ENCODE data around the gene COX6A2.

COX6A2 gene

GRCh38 chr16:31467858-31468257, 39.7 kb upstream of the COX6A2 start:
- Histone ChIP-seq H3K27me3 (replicated peaks in 2 of 5; ENCODE audit: control insufficient read depth in 4 of 5, insufficient read depth in 5 of 5, low read length in 4 of 5) (no peaks in the 10 kb centered on the region), H3K4me3 (ENCODE audit: control insufficient read depth in 1 of 7, extremely low read depth in 1 of 7, insufficient read depth in 4 of 7, low read depth in 2 of 7, low read length in 6 of 7) (peak overlapping the region in 1 of 7 experiments; percentile 58), H3K4me1 (ENCODE audit: control extremely low read depth in 1 of 4, control insufficient read depth in 4 of 4, insufficient read depth in 4 of 4, low read length in 3 of 4) (peaks cover 13 to 61% (median 35%) of the 10 kb centered on the region in 4 experiments), H3K9me3 (ENCODE audit: control extremely low read depth in 1 of 5, control insufficient read depth in 4 of 5, insufficient read depth in 2 of 5, low read depth in 1 of 5, low read length in 4 of 5) (no peaks in the 10 kb centered on the region), H3K27ac (ENCODE audit: insufficient read depth in 1 of 2, low read depth in 1 of 2, low read length in 2 of 2, poor library complexity in 1 of 2, severe bottlenecking in 2 of 2) (peak overlapping the region; percentile 88 to 92), H3K36me3 (ENCODE audit: control insufficient read depth in 4 of 4, insufficient read depth in 4 of 4, low read length in 3 of 4) (peaks cover 2 to 41% (median 23%) of the 10 kb centered on the region in 4 experiments)
- no peak for DNase-seq
- ChIA-PET CTCF (interaction anchor here (0.7 to 1.8 kb wide), 2 partner anchors 10 to 25 kb away, joined by 3 to 10 read pairs; partner anchors contain the start of gene ZNF843), POLR2A (no interaction called here)
- 70% methylated on average over 2 of the region's 5 CpGs for WGBS (ENCODE audit: insufficient coverage)

GRCh38 chr16:31467151-31467773, 39.1 kb upstream of the COX6A2 start:
- WGBS (ENCODE audit: insufficient coverage) = 17% methylated on average over 2 of the region's 5 CpGs
- POLR2A ChIA-PET = interaction anchor here (0.8 kb wide), 1 partner anchor 9 kb away, joined by 3 read pairs; no protein-coding TSS in a partner anchor
- Histone ChIP-seq H3K27ac (ENCODE audit: insufficient read depth in 1 of 2, low read depth in 1 of 2, low read length in 2 of 2, poor library complexity in 1 of 2, severe bottlenecking in 2 of 2) (peak overlapping the region; percentile 88 to 92), H3K4me1 (ENCODE audit: control extremely low read depth in 1 of 4, control insufficient read depth in 4 of 4, insufficient read depth in 4 of 4, low read length in 3 of 4) (peaks cover 13 to 57% (median 31%) of the 10 kb centered on the region in 4 experiments), H3K9me3 (ENCODE audit: control extremely low read depth in 1 of 5, control insufficient read depth in 4 of 5, insufficient read depth in 2 of 5, low read depth in 1 of 5, low read length in 4 of 5) (no peaks in the 10 kb centered on the region), H3K36me3 (ENCODE audit: control insufficient read depth in 4 of 4, insufficient read depth in 4 of 4, low read length in 3 of 4) (peaks cover 2 to 47% (median 28%) of the 10 kb centered on the region in 4 experiments), H3K27me3 (replicated peaks in 2 of 5; ENCODE audit: control insufficient read depth in 4 of 5, insufficient read depth in 5 of 5, low read length in 4 of 5) (no peaks in the 10 kb centered on the region), H3K4me3 (ENCODE audit: control insufficient read depth in 1 of 7, extremely low read depth in 1 of 7, insufficient read depth in 4 of 7, low read depth in 2 of 7, low read length in 6 of 7) (peak overlapping the region in 4 of 7 experiments; percentile 34 to 58 (median 49))
- DNase-seq = peak in 2 of 3 donors; percentile 88 to 95
- CTCF ChIA-PET = no interaction called here

- CTCF ChIA-PET = interaction anchor here (1.7 kb wide), 1 partner anchor 10 kb away, joined by 5 read pairs; no protein-coding TSS in a partner anchor
- H3K27ac ChIP-seq (ENCODE audit: insufficient read depth in 1 of 2, low read depth in 1 of 2, low read length in 2 of 2, poor library complexity in 1 of 2, severe bottlenecking in 2 of 2) = peak overlapping the region; percentile 88 to 92
- 72% methylated on average over 15 of the region's 18 CpGs for WGBS (ENCODE audit: insufficient coverage)
- no peak for DNase-seq
- no peaks in the 10 kb centered on the region for H3K27me3 ChIP-seq (replicated peaks in 2 of 5; ENCODE audit: control insufficient read depth in 4 of 5, insufficient read depth in 5 of 5, low read length in 4 of 5)
- H3K9me3 ChIP-seq (ENCODE audit: control extremely low read depth in 1 of 5, control insufficient read depth in 4 of 5, insufficient read depth in 2 of 5, low read depth in 1 of 5, low read length in 4 of 5) = no peaks in the 10 kb centered on the region
- peaks cover 11 to 51% (median 24%) of the 10 kb centered on the region in 4 experiments for H3K4me1 ChIP-seq (ENCODE audit: control extremely low read depth in 1 of 4, control insufficient read depth in 4 of 4, insufficient read depth in 4 of 4, low read length in 3 of 4)
- peak overlapping the region in 2 of 7 experiments; percentile 28 to 51 for H3K4me3 ChIP-seq (ENCODE audit: control insufficient read depth in 1 of 7, extremely low read depth in 1 of 7, insufficient read depth in 4 of 7, low read depth in 2 of 7, low read length in 6 of 7)
- peaks cover 5 to 55% (median 32%) of the 10 kb centered on the region in 4 experiments for H3K36me3 ChIP-seq (ENCODE audit: control insufficient read depth in 4 of 4, insufficient read depth in 4 of 4, low read length in 3 of 4)
- POLR2A ChIA-PET = interaction anchor here (0.8 kb wide), 1 partner anchor 8 kb away, joined by 3 read pairs; no protein-coding TSS in a partner anchor
These were observed 38.3 kb upstream of the COX6A2 start for GRCh38 chr16:31466381-31466841.

GRCh38 chr16:31465788-31466370, 37.7 kb upstream of the COX6A2 start:
- peaks cover 9 to 50% (median 22%) of the 10 kb centered on the region in 4 experiments for H3K4me1 ChIP-seq (ENCODE audit: control extremely low read depth in 1 of 4, control insufficient read depth in 4 of 4, insufficient read depth in 4 of 4, low read length in 3 of 4)
- no peaks in the 10 kb centered on the region for H3K27me3 ChIP-seq (replicated peaks in 2 of 5; ENCODE audit: control insufficient read depth in 4 of 5, insufficient read depth in 5 of 5, low read length in 4 of 5)
- H3K9me3 ChIP-seq (ENCODE audit: control extremely low read depth in 1 of 5, control insufficient read depth in 4 of 5, insufficient read depth in 2 of 5, low read depth in 1 of 5, low read length in 4 of 5) = no peaks in the 10 kb centered on the region
- H3K27ac ChIP-seq (ENCODE audit: insufficient read depth in 1 of 2, low read depth in 1 of 2, low read length in 2 of 2, poor library complexity in 1 of 2, severe bottlenecking in 2 of 2) = peak overlapping the region; percentile 88 to 92
- peaks cover 5 to 55% (median 34%) of the 10 kb centered on the region in 4 experiments for H3K36me3 ChIP-seq (ENCODE audit: control insufficient read depth in 4 of 4, insufficient read depth in 4 of 4, low read length in 3 of 4)
- ChIA-PET POLR2A (no interaction called here), CTCF (interaction anchor here (1.7 kb wide), 1 partner anchor 10 kb away, joined by 5 read pairs; no protein-coding TSS in a partner anchor)
- no peak for DNase-seq
- H3K4me3 ChIP-seq (ENCODE audit: control insufficient read depth in 1 of 7, extremely low read depth in 1 of 7, insufficient read depth in 4 of 7, low read depth in 2 of 7, low read length in 6 of 7) = peak overlapping the region in 2 of 7 experiments; percentile 28 to 51
- WGBS (ENCODE audit: insufficient coverage) = 46% methylated on average over 18 of the region's 20 CpGs

GRCh38 chr16:31464781-31465260, 36.7 kb upstream of the COX6A2 start:
- POLR2A ChIA-PET = no interaction called here
- Histone ChIP-seq H3K27me3 (replicated peaks in 2 of 5; ENCODE audit: control insufficient read depth in 4 of 5, insufficient read depth in 5 of 5, low read length in 4 of 5) (no peaks in the 10 kb centered on the region), H3K9me3 (ENCODE audit: control extremely low read depth in 1 of 5, control insufficient read depth in 4 of 5, insufficient read depth in 2 of 5, low read depth in 1 of 5, low read length in 4 of 5) (no peaks in the 10 kb centered on the region), H3K4me3 (ENCODE audit: control insufficient read depth in 1 of 7, extremely low read depth in 1 of 7, insufficient read depth in 4 of 7, low read depth in 2 of 7, low read length in 6 of 7) (no peak overlapping the region), H3K36me3 (ENCODE audit: control insufficient read depth in 4 of 4, insufficient read depth in 4 of 4, low read length in 3 of 4) (peaks cover 5 to 55% (median 34%) of the 10 kb centered on the region in 4 experiments), H3K4me1 (ENCODE audit: control extremely low read depth in 1 of 4, control insufficient read depth in 4 of 4, insufficient read depth in 4 of 4, low read length in 3 of 4) (peaks cover 9 to 57% (median 31%) of the 10 kb centered on the region in 4 experiments), H3K27ac (ENCODE audit: insufficient read depth in 1 of 2, low read depth in 1 of 2, low read length in 2 of 2, poor library complexity in 1 of 2, severe bottlenecking in 2 of 2) (no peak overlapping the region)
- CTCF ChIA-PET = interaction anchor here (1.7 kb wide), 1 partner anchor 8 kb away, joined by 5 read pairs; no protein-coding TSS in a partner anchor
- no peak for DNase-seq
- 95% methylated on average over 16 of the region's 17 CpGs for WGBS (ENCODE audit: insufficient coverage)

- WGBS (ENCODE audit: insufficient coverage) = 98% methylated on average over 21 of the region's 36 CpGs
- Histone ChIP-seq H3K27ac (ENCODE audit: insufficient read depth in 1 of 2, low read depth in 1 of 2, low read length in 2 of 2, poor library complexity in 1 of 2, severe bottlenecking in 2 of 2) (no peak overlapping the region), H3K9me3 (ENCODE audit: control extremely low read depth in 1 of 5, control insufficient read depth in 4 of 5, insufficient read depth in 2 of 5, low read depth in 1 of 5, low read length in 4 of 5) (no peaks in the 10 kb centered on the region), H3K4me3 (ENCODE audit: control insufficient read depth in 1 of 7, extremely low read depth in 1 of 7, insufficient read depth in 4 of 7, low read depth in 2 of 7, low read length in 6 of 7) (no peak overlapping the region), H3K27me3 (replicated peaks in 2 of 5; ENCODE audit: control insufficient read depth in 4 of 5, insufficient read depth in 5 of 5, low read length in 4 of 5) (no peaks in the 10 kb centered on the region), H3K36me3 (ENCODE audit: control insufficient read depth in 4 of 4, insufficient read depth in 4 of 4, low read length in 3 of 4) (peaks cover 5 to 55% (median 34%) of the 10 kb centered on the region in 4 experiments), H3K4me1 (ENCODE audit: control extremely low read depth in 1 of 4, control insufficient read depth in 4 of 4, insufficient read depth in 4 of 4, low read length in 3 of 4) (peaks cover 9 to 58% (median 31%) of the 10 kb centered on the region in 4 experiments)
- DNase-seq = no peak
- POLR2A ChIA-PET = no interaction called here
- CTCF ChIA-PET = interaction anchor here (1.0 to 1.1 kb wide), 2 partner anchors 12 to 22 kb away, joined by 3 to 4 read pairs; no protein-coding TSS in a partner anchor
These were observed 36.2 kb upstream of the COX6A2 start for GRCh38 chr16:31464348-31464769.
